ENCODE data around the gene LRRC49.
"Not testable (repeated sequence)": the region's sequence is repeated elsewhere in the genome, so short reads cannot be mapped to it uniquely, and the experiment has no call there.

LRRC49 gene

GRCh38 chr15:70892002-70892911 lies at the start of gene LRRC49, which contains the start of gene THAP10:
Gene LRRC49 (plus strand): TSS chr15:70892826. CDS start chr15:70892895, 69 bp downstream.
Gene THAP10 (minus strand): TSS chr15:70892433. CDS start chr15:70892272, 161 bp downstream.
- DNase-seq, result peak; percentile 33

- no peak for DNase-seq
These were observed 46.8 kb upstream of the LRRC49 start for GRCh38 chr15:70845602-70846360.

- no peak for DNase-seq
These were observed 40.7 kb upstream of the LRRC49 start for GRCh38 chr15:70851889-70852288.

GRCh38 chr15:70852501-70853317 lies 39.9 kb upstream of the LRRC49 start:
- no peak for DNase-seq

DNA sequence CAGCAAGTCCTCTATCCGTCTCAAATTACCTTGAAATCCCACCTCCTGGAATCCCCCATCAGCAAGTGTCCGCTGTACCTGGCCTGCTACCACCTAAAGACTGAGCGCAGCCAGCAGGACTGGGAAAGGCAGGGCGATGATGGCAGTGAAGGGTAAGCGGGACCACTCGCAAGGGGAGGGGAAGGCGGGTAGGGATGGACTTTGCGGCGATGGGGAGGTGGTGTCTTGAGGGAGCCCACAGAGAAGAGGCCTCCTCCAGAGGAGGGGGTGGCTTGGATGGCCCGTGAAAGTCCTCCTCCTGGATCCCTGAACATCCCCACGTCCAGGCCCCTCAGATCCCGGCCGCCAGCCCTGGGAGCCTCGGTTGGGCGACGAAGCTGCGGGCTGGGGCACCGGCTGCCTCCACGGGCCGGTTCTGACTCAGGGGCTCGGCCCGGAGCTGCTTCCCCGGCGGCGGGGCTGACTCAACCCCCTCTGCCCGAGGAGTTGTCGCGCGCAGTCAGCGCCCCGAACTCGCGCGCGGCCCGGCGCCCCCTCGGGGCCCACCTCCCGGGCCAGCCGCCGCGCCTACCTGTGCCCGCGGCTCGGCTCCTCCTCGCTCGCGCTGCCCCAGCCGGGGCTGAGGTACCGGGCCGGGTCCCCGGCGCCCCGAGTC lies 39.2 kb upstream of the LRRC49 start:
- no peak for DNase-seq

- DNase-seq, result no peak
These were observed 38.5 kb upstream of the LRRC49 start, which contains the start of gene LARP6 for GRCh38 chr15:70853973-70854665. Gene LARP6 (minus strand): TSS chr15:70854157. CDS start chr15:70854088, 69 bp downstream.

DNA sequence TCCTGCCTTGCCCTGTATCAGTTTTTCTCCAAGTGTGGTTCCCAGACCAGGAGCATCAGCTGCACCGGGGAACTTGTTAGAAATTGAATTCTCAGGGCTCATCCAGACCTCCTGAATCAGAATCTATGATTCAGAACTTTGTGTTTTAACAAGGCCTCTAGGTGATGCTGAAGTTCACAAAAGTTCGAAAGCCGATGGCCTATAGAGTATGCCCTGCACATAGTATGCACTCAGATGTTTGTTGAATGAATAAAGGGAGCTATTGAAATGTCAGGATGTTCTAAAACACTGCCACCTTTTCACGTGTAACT lies 38.0 kb upstream of the LRRC49 start:
- no peak for DNase-seq

GRCh38 chr15:70855764-70856163 lies 36.9 kb upstream of the LRRC49 start:
- no peak for DNase-seq

GRCh38 chr15:70856177-70856883 lies 36.3 kb upstream of the LRRC49 start:
- DNase-seq, result no peak

DNA sequence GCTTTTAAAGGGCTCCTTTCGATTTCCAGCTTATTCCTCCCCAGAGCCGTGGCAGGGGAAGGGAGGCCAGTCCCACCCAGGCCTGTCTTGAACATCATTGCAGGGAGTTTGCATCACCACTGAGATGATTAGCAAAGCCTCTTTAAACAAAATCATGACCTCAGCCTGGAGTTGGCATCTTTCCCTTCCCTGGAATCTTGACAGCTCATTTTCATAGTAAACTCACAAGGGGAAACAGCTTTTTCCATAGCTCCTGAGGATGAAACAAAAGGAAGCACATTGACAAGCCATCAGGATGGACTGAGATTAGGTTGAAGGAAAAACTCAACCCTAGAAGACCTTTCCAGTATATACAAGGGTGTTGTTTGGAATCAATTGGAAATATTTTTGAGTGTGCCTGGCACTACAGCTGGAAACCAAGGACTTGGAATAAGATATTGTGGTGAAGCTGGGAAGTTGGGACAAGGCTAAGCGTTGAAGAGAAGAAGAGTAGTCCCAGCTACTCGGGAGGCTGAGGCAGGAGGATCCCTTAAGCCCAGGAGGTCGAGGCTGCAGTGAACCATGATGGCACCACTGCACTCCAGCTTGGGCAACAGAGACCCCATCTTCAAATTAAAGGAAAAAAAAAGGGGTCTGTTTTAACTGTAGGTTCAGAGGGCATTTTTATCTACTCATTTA lies 35.6 kb upstream of the LRRC49 start:
- no peak for DNase-seq

GRCh38 chr15:70857562-70858285 lies 34.9 kb upstream of the LRRC49 start:
- DNase-seq, result no peak

GRCh38 chr15:70858614-70859321 lies 33.9 kb upstream of the LRRC49 start:
- DNase-seq, result not testable (repeated sequence)

- no peak for DNase-seq
These were observed 33.2 kb upstream of the LRRC49 start for GRCh38 chr15:70859322-70859908.

DNA sequence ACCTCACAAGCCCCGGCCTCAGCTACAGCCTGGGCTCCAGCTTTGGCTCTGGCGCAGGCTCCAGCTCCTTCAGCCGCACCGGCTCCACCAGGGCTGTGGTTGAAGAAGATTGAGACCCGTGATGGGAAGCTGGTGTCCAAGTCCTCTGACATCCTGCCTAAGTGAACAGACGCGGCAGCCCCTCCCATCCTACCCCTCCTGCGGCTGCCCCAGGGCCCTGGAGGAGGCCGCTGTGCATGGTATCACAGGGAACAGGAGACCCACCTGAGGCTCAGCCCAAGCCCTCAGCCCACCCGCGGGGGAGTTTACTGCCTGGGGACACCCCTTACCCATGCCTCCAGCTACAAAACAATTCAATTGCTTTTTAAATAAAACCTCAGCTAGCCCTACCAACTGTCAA lies 32.6 kb upstream of the LRRC49 start:
- DNase-seq, result no peak

- no peak for DNase-seq
These were observed 29.0 kb upstream of the LRRC49 start for GRCh38 chr15:70863450-70864218.

DNA sequence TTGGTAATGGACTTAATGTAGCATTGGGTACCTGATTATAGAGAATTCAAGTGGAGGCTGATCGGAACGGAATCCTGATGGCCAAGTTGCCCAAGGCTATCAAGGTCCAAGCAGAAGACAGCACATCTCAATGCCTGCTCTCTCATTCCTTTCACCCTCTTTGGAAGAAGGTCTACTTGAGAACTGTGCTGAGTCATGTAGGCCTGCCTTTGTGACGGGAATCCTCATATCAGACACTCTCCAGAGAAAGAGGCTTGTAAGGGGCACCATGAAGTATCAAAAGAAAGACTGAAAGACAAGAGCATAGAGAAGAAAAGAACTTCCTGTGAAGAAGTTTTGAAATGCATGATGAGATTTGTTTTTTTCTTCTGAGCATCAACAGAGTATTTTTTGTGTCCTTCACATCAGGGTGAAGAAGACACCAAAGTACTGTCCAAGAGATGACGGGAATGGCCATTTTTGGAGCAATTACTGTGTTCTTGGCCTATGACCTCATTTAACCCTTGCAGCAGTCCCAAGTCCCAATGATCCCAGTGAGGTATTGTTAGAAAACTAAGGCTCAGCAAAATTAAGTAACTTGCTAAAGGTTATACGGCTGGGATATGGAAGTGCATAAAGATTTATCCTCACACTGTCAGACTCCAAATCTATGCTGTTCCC lies 25.5 kb upstream of the LRRC49 start:
- DNase-seq, result no peak

DNA sequence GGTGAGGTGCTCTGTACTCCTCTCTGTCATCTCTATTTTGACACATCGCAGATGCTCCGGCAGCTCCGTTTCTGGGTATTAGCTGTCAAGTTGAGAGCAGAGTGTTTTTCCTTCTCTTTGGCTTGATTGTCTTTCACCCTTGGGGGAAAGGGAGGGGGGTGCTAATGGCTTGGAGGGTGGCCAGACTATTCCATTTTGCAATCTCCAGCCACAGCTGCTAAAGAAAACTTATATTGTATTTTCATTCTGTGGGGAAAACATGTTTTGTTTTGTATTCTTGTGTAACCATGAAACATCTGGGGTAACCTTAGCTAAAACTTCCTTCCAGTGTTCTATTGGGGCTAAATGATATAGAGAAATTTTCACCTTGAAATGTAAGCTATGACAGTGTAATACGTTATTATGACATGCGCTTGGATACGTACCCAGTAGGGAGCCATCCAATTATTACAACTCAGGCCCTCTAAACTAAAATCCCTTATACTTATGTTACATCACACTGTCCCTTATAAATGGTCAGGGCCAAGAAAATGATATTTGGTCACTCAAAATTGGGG lies 24.6 kb upstream of the LRRC49 start:
- DNase-seq, result no peak
